PC-3 (cell line): Measurements from ENCODE around the gene NCOA7. TPM values are rescaled to one million over a fixed set of nuclear protein-coding genes. Genes with fewer than 3 reads are reported as not detected.

Experiments
- ATAC-seq: fragments of 200-7000 bp; cut with Tn5 transposase; 2 replicates; pipeline ENCODE4 v1.9.1; 2020; ENCODE audit warnings: mild to moderate bottlenecking, moderate library complexity
- BruUV-seq: library from RNA; stranded (reverse); fragments of 400-500 nt; replicated peaks from 2 replicates; lab custom pipeline; 2021; lab: Mats Ljungman, UMichigan
- CTCF ChIA-PET: fragments of 300-600 bp; sonication (Branson Sonifier 250); formaldehyde crosslinking; loops from one replicate; lab custom pipeline; 2022; ENCODE audit warnings: antibody characterized with exemption; lab: Charles Lee
- POLR2A ChIA-PET: fragments of 300-600 bp; sonication (Branson Sonifier 250); formaldehyde crosslinking; loops from one replicate; lab custom pipeline; 2022; ENCODE audit warnings: antibody characterized with exemption; ENCODE audit not compliant: unreplicated experiment; lab: Charles Lee
- DNase-seq: peaks from one replicate; pipeline ENCODE4 v3.0.0-alpha.2; 2015
- H2AFZ ChIP-seq: fragments of 300-600 bp; sonication (generic); 2 replicates; pipeline ENCODE4 v1.6.0; 2016; ENCODE audit warnings: antibody characterized with exemption, low read length
- H3F3A ChIP-seq: fragments of 300-600 bp; sonication (generic); one replicate; pipeline ENCODE4 v1.6.0; 2017; ENCODE audit warnings: antibody characterized with exemption, low read length, control low read depth, mild to moderate bottlenecking; ENCODE audit not compliant: unreplicated experiment
- H3K27ac ChIP-seq: fragments of 300-600 bp; sonication (generic); 2 replicates; pipeline ENCODE4 v1.5.1; 2016; ENCODE audit warnings: mild to moderate bottlenecking, low read length
- H3K27me3 ChIP-seq: fragments of 300-600 bp; sonication (generic); 2 replicates; pipeline ENCODE4 v1.6.1; 2016; ENCODE audit warnings: low read length, mixed read lengths
- H3K36me3 ChIP-seq: fragments of 300-600 bp; sonication (generic); 2 replicates; pipeline ENCODE4 v1.6.1; 2016; ENCODE audit warnings: low read depth, mixed run types, low read length, mixed read lengths
- H3K4me1 ChIP-seq: fragments of 300-600 bp; sonication (generic); 2 replicates; pipeline ENCODE4 v1.5.1; 2016; ENCODE audit warnings: low read length; ENCODE audit not compliant: insufficient read depth
- H3K4me2 ChIP-seq: fragments of 300-600 bp; sonication (generic); 2 replicates; pipeline ENCODE4 v1.6.0; 2016; ENCODE audit warnings: low read length
- H3K4me3 ChIP-seq: fragments of 300-600 bp; sonication (generic); 2 replicates; pipeline ENCODE4 v1.5.1; 2016; ENCODE audit warnings: mild to moderate bottlenecking, low read length, mixed read lengths
- H3K79me2 ChIP-seq: fragments of 300-600 bp; sonication (generic); 2 replicates; pipeline ENCODE4 v1.6.1; 2017; ENCODE audit warnings: low read length, mixed read lengths
- H3K9ac ChIP-seq: fragments of 300-600 bp; sonication (generic); 2 replicates; pipeline ENCODE4 v1.6.0; 2016; ENCODE audit warnings: mild to moderate bottlenecking, low read length
- H3K9me2 ChIP-seq: fragments of 300-600 bp; sonication (generic); replicated peaks from 2 replicates; pipeline ENCODE4 v1.6.1; 2016; ENCODE audit warnings: mixed run types, low read length, mixed read lengths
- H3K9me3 ChIP-seq: fragments of 300-600 bp; sonication (generic); 2 replicates; pipeline ENCODE4 v1.6.1; 2016; ENCODE audit warnings: low read length, mixed read lengths
- H4K20me1 ChIP-seq: fragments of 300-600 bp; sonication (generic); 2 replicates; pipeline ENCODE4 v1.6.1; 2016; ENCODE audit warnings: low read length, mixed read lengths
- EZH2 ChIP-seq: fragments of 300-600 bp; sonication (generic); IDR thresholded peaks from one replicate; pipeline ENCODE4 v1.6.1; 2017; ENCODE audit warnings: antibody characterized with exemption, mild to moderate bottlenecking, low read length; ENCODE audit not compliant: unreplicated experiment
- EZH2phosphoT487 ChIP-seq: fragments of 300-600 bp; sonication (generic); IDR thresholded peaks from 2 replicates; pipeline ENCODE4 v1.6.1; 2018; ENCODE audit warnings: mild to moderate bottlenecking, antibody characterized with exemption, low read length, borderline replicate concordance
- intact Hi-C: fragments of 100-400 bp; cut with micrococcal nuclease; formaldehyde crosslinking; loops from 2 replicates; pipeline ENCODE4 v1.9.0; 2023
- total RNA-seq: library from RNA; depleted of rRNA; stranded (reverse); fragments of >200 nt; gene quantifications from 2 replicates; pipeline ENCODE4 v1.2.3, GENCODE V29; 2014
- TF ChIP-seq, protein P1 (sequence below): fragments of 300-600 bp; sonication (generic); conservative IDR thresholded peaks from 2 replicates; pipeline ENCODE4 v1.5.1; 2017; ENCODE audit warnings: antibody characterized with exemption, low read depth, mild to moderate bottlenecking, low read length

Gene NCOA7
- total RNA-seq, 1 experiment from 2014 or later, result 13.4 TPM

DNA sequence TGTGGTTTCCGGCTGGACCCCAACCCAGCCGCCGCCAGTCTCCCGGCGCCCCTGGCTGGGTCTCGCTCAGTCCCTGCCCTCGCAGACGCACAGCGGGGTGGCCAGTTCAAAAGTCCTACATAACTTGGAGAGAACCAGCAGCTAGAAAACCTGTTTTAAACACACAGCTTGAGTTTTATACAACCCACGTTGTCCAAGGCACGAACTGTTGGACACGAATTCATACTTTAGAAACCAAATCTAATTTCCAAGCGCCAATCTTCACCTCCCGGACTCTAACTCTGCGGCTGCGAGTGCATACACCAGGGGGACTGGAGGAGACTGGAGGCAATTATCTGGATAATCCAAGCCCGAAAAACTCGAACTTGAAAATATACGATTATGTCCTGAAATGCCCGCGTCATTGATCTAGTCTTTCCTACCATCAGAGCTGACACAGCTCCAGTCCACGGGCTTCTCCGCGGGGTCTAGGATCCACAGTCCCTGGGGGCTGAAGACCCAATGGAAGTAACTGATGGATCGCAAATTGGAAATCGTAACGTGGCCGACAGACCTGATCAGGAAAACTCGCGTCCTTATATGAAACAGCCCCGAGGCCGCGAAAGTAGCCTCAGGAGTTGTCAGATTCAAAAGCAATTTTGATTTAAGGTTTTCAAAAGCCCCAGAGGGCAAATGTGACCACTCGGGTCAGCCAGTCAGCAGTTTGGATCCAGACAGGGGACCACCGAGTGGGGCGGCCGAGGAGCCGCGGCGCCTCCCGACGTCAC lies 42.2 kb upstream of the NCOA7 start:
- Histone ChIP-seq H3K4me2 (peak overlapping the region; percentile 94), H3K9ac (no peak overlapping the region), H3K27ac (no peak overlapping the region), H3K9me2 (no peaks in the 10 kb centered on the region), H3K36me3 (no peaks in the 10 kb centered on the region), H3K27me3 (peaks cover 89% of the 10 kb centered on the region), H3K4me1 (peaks cover 26% of the 10 kb centered on the region), H3K79me2 (no peaks in the 10 kb centered on the region), H2AFZ (peak overlapping the region; percentile 78), H3F3A (no peaks in the 10 kb centered on the region), H3K4me3 (peak overlapping the region; percentile 71), H4K20me1 (no peaks in the 10 kb centered on the region), H3K9me3 (no peaks in the 10 kb centered on the region)
- ATAC-seq (peak; percentile 28), DNase-seq (peak; percentile 11)
- intact Hi-C loops, result no loop called here
- TF ChIP-seq EZH2phosphoT487 (no peak), EZH2 (no peak)
- TF ChIP-seq, protein P1, sequence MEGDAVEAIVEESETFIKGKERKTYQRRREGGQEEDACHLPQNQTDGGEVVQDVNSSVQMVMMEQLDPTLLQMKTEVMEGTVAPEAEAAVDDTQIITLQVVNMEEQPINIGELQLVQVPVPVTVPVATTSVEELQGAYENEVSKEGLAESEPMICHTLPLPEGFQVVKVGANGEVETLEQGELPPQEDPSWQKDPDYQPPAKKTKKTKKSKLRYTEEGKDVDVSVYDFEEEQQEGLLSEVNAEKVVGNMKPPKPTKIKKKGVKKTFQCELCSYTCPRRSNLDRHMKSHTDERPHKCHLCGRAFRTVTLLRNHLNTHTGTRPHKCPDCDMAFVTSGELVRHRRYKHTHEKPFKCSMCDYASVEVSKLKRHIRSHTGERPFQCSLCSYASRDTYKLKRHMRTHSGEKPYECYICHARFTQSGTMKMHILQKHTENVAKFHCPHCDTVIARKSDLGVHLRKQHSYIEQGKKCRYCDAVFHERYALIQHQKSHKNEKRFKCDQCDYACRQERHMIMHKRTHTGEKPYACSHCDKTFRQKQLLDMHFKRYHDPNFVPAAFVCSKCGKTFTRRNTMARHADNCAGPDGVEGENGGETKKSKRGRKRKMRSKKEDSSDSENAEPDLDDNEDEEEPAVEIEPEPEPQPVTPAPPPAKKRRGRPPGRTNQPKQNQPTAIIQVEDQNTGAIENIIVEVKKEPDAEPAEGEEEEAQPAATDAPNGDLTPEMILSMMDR, result no peak
- CTCF ChIA-PET, result no interaction called here
- BruUV-seq, result no TSS peak
- POLR2A ChIA-PET, result no interaction called here

DNA sequence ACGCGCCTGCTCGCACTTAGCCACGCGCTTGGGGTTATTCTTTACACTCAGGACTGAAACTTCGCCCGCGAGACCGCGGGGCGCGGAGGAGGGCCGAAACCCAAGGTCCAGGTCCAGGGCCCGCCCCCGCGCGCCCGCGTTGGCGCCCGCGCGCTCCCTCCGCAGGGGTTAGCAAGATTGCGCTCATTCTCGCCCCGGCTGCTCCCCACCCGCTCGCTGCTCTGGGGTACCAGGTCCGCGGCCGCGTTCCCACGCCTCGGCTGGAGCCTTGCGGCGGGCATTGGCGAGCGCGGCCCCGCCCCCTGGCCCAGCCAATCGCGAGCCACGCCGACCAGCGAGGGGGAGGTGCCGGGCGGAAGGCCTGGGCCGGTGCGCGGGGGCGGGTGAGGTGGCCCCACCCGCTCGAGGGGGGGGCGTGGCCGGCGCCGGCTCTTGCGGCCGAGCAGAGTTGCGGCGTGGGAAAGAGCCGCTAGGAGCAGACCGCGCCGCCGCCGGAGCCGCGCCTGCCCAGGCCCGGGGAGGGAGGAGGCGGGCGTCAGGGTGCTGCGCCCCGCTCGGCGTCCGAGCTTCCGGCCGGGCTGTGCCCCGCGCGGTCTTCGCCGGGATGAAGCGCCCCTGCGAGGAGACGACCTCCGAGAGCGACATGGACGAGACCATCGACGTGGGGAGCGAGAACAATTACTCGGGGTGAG lies 41.4 kb upstream of the NCOA7 start, which contains the start of gene HEY2:
Gene HEY2 (plus strand): TSS at position 460 of the 692 bp plus-strand sequence. CDS start 145 bp downstream, at position 605.
- no peaks in the 10 kb centered on the region for H3K79me2 ChIP-seq

More for the DNA sequence above, 41.4 kb upstream of the NCOA7 start, which contains the start of gene HEY2:
- peaks cover 83% of the 10 kb centered on the region for H3K27me3 ChIP-seq
- no peak within 1 kb of the TSS for H3K9ac ChIP-seq
- BruUV-seq, result no TSS peak
- peak within 1 kb of the TSS; percentile 94 for H3K4me2 ChIP-seq
- intact Hi-C loops, result no loop called here
- no peak within 1 kb of the TSS for H3K27ac ChIP-seq
- peaks cover 26% of the 10 kb centered on the region for H3K4me1 ChIP-seq
- peak; percentile 85 for ATAC-seq
- no peaks in the 10 kb centered on the region for H3F3A ChIP-seq
- TF ChIP-seq EZH2phosphoT487, result no peak
- TF ChIP-seq, protein P1, result no peak
- no peak for TF ChIP-seq EZH2
- H4K20me1 ChIP-seq, result no peaks in the 10 kb centered on the region
- H3K4me3 ChIP-seq, result peak within 1 kb of the TSS; percentile 71
- H3K36me3 ChIP-seq, result no peaks in the 10 kb centered on the region
- CTCF ChIA-PET, result no interaction called here
- H3K9me2 ChIP-seq, result no peaks in the 10 kb centered on the region
- DNase-seq, result peak; percentile 69
- H2AFZ ChIP-seq, result peak within 1 kb of the TSS; percentile 81
- POLR2A ChIA-PET, result no interaction called here
- H3K9me3 ChIP-seq, result no peaks in the 10 kb centered on the region
